OCI-LY7 (cell line): Measurements from ENCODE around the gene UBE4A. TPM values are rescaled to one million over a fixed set of nuclear protein-coding genes. Genes with fewer than 3 reads are reported as not detected.

Source experiments
- BruUV-seq: library from RNA; stranded (reverse); fragments of 400-500 nt; replicated peaks from 2 replicates; lab custom pipeline; 2021; lab: Mats Ljungman, UMichigan
- CTCF ChIA-PET: fragments of 300-600 bp; sonication (Branson Sonifier 250); formaldehyde crosslinking; loops from one replicate; lab custom pipeline; 2022; ENCODE audit warnings: antibody characterized with exemption; ENCODE audit not compliant: unreplicated experiment; lab: Charles Lee
- POLR2A ChIA-PET: fragments of 300-600 bp; sonication (Branson Sonifier 250); formaldehyde crosslinking; loops from one replicate; lab custom pipeline; 2022; ENCODE audit warnings: antibody characterized with exemption; lab: Charles Lee
- DNase-seq: peaks from one replicate; pipeline ENCODE4 v3.0.0-alpha.2; 2015; ENCODE audit warnings: low spot score
- H2AFZ ChIP-seq: fragments of 200-600 bp; sonication (generic), shearing (Covaris generic); 2 replicates; pipeline ENCODE4 v1.6.1; 2014; ENCODE audit warnings: mild to moderate bottlenecking, antibody characterized with exemption, low read length, moderate library complexity
- H3K27ac ChIP-seq: fragments of 200-600 bp; sonication (generic); 2 replicates; pipeline ENCODE4 v1.5.1; 2014; ENCODE audit warnings: mixed run types, low read depth, mild to moderate bottlenecking, moderate library complexity, low read length, inconsistent platforms; ENCODE audit not compliant: poor library complexity, severe bottlenecking
- H3K36me3 ChIP-seq: fragments of 200-600 bp; sonication (generic); 2 replicates; pipeline ENCODE4 v1.6.1; 2014; ENCODE audit warnings: mild to moderate bottlenecking, antibody characterized with exemption, low read length, moderate library complexity, mixed read lengths; ENCODE audit not compliant: insufficient read depth
- H3K4me1 ChIP-seq: fragments of 200-600 bp; sonication (generic); 2 replicates; pipeline ENCODE4 v1.5.1; 2014; ENCODE audit warnings: mild to moderate bottlenecking, low read length; ENCODE audit not compliant: insufficient read depth, poor library complexity, severe bottlenecking
- H3K4me2 ChIP-seq: fragments of 200-600 bp; sonication (generic); 2 replicates; pipeline ENCODE4 v1.6.1; 2014; ENCODE audit warnings: mild to moderate bottlenecking, low read length
- H3K4me3 ChIP-seq: fragments of 200-600 bp; sonication (generic); 2 replicates; pipeline ENCODE4 v1.5.1; 2014; ENCODE audit warnings: mild to moderate bottlenecking, low read depth, low read length; ENCODE audit not compliant: poor library complexity, severe bottlenecking
- H3K79me2 ChIP-seq: fragments of 200-600 bp; sonication (generic); 2 replicates; pipeline ENCODE4 v1.6.1; 2016; ENCODE audit warnings: low read depth, mild to moderate bottlenecking, low read length, moderate library complexity, mixed read lengths; ENCODE audit not compliant: insufficient read depth
- H3K9me2 ChIP-seq: fragments of 200-600 bp; sonication (generic); 2 replicates; pipeline ENCODE4 v1.6.1; 2016; ENCODE audit warnings: mild to moderate bottlenecking, low read length, mixed read lengths; ENCODE audit not compliant: insufficient read depth
- H3K9me3 ChIP-seq: fragments of 200-600 bp; sonication (generic); 2 replicates; pipeline ENCODE4 v1.6.1; 2014; ENCODE audit warnings: mild to moderate bottlenecking, mixed run types, low read length, mixed read lengths
- H4K20me1 ChIP-seq: fragments of 200-600 bp; sonication (generic); 2 replicates; pipeline ENCODE4 v1.6.1; 2014; ENCODE audit warnings: mild to moderate bottlenecking, antibody characterized with exemption, low read length, moderate library complexity, mixed read lengths; ENCODE audit not compliant: insufficient read depth
- CTCF ChIP-seq: fragments of 200-600 bp; sonication (generic); conservative IDR thresholded peaks from 2 replicates; pipeline ENCODE4 v1.5.1; 2014; ENCODE audit warnings: mild to moderate bottlenecking, antibody characterized with exemption, low read length, moderate library complexity, mixed read lengths
- EZH2phosphoT487 ChIP-seq: fragments of 200-600 bp; sonication (generic); IDR thresholded peaks from 2 replicates; pipeline ENCODE4 v1.6.1; 2018; ENCODE audit warnings: low read depth, borderline replicate concordance, mild to moderate bottlenecking, mixed run types, antibody characterized with exemption, low read length, moderate library complexity, mixed read lengths
- intact Hi-C: fragments of 100-400 bp; cut with micrococcal nuclease; formaldehyde crosslinking; loops from one replicate; pipeline ENCODE4 v1.10.0; 2022; ENCODE audit not compliant: unreplicated experiment
- total RNA-seq, 2 experiments: library from RNA; depleted of rRNA in 1 of 2; stranded (reverse); fragments of >200 nt in 1 of 2; shearing (Covaris generic) in 1 of 2; gene quantifications; 2 replicates each; pipeline ENCODE4 v1.2.3, GENCODE V29; 2014 to 2022

UBE4A gene
- total RNA-seq, 2 experiments from 2014 or later: 28.0 to 38.4 TPM

GRCh38 chr11:118312328-118312727 lies 47.1 kb upstream of the UBE4A start:
- intact Hi-C loops: loop anchor here (1.0 kb wide), 1 partner anchor 60 kb away; the partner anchor contains the start of gene MPZL3
- TF ChIP-seq EZH2phosphoT487: no peak
- no peak for TF ChIP-seq CTCF
- Histone ChIP-seq H3K27ac (peak overlapping the region; percentile 99), H3K4me3 (peak overlapping the region; percentile 43), H3K79me2 (no peaks in the 10 kb centered on the region), H3K4me1 (peaks cover 66% of the 10 kb centered on the region), H3K36me3 (no peaks in the 10 kb centered on the region), H4K20me1 (no peaks in the 10 kb centered on the region), H3K9me2 (no peaks in the 10 kb centered on the region), H3K4me2 (peak overlapping the region; percentile 80), H3K9me3 (no peaks in the 10 kb centered on the region), H2AFZ (peak overlapping the region; percentile 64; the same call in 1 of the 2 replicates)
- CTCF ChIA-PET: interaction anchor here (1.2 to 1.7 kb wide), 2 partner anchors 27 to 114 kb away, joined by 4 to 8 read pairs; no protein-coding TSS in a partner anchor
- BruUV-seq: no TSS peak
- POLR2A ChIA-PET: interaction anchor here (0.8 to 1.7 kb wide), 10 partner anchors 9 to 104 kb away, joined by 3 to 10 read pairs (median 3); partner anchors contain the start of gene UBE4A
- peak; percentile 44 for DNase-seq

GRCh38 chr11:118313242-118313641 lies 46.2 kb upstream of the UBE4A start:
- no peaks in the 10 kb centered on the region for H3K9me2 ChIP-seq
- H3K79me2 ChIP-seq: no peaks in the 10 kb centered on the region
- peaks cover 5% of the 10 kb centered on the region; the same call in 1 of the 2 replicates for H3K9me3 ChIP-seq
- no peak overlapping the region for H3K4me3 ChIP-seq
- peak overlapping the region; percentile 99 for H3K27ac ChIP-seq
- DNase-seq: no peak
- no peak for TF ChIP-seq CTCF
- intact Hi-C loops: no loop called here
- H3K4me2 ChIP-seq: peak overlapping the region; percentile 80
- POLR2A ChIA-PET: interaction anchor here (0.6 to 0.8 kb wide), 2 partner anchors 10 to 54 kb away, joined by 3 to 4 read pairs; no protein-coding TSS in a partner anchor
- peaks cover 75% of the 10 kb centered on the region for H3K4me1 ChIP-seq
- H3K36me3 ChIP-seq: no peaks in the 10 kb centered on the region
- peak overlapping the region; percentile 64; the same call in 1 of the 2 replicates for H2AFZ ChIP-seq
- CTCF ChIA-PET: no interaction called here
- BruUV-seq: no TSS peak
- no peaks in the 10 kb centered on the region for H4K20me1 ChIP-seq

- intact Hi-C loops: no loop called here
- H4K20me1 ChIP-seq: no peaks in the 10 kb centered on the region
- no peak for DNase-seq
- CTCF ChIA-PET: interaction anchor here (1.8 kb wide), 1 partner anchor 19 kb away, joined by 5 read pairs; no protein-coding TSS in a partner anchor
- POLR2A ChIA-PET: interaction anchor here (0.8 to 1.3 kb wide), 3 partner anchors 11 to 175 kb away, joined by 3 to 4 read pairs (median 3); no protein-coding TSS in a partner anchor
- peak overlapping the region; percentile 43; the same call in 1 of the 2 replicates for H2AFZ ChIP-seq
- peak overlapping the region; percentile 99 for H3K27ac ChIP-seq
- peaks cover 13% of the 10 kb centered on the region; the same call in 1 of the 2 replicates for H3K9me3 ChIP-seq
- H3K4me1 ChIP-seq: peaks cover 93% of the 10 kb centered on the region
- no peaks in the 10 kb centered on the region for H3K9me2 ChIP-seq
- TF ChIP-seq CTCF (no peak), EZH2phosphoT487 (no peak)
- no peaks in the 10 kb centered on the region for H3K36me3 ChIP-seq
- peak overlapping the region; percentile 92 for H3K4me2 ChIP-seq
- H3K4me3 ChIP-seq: peak overlapping the region; percentile 66
- TSS peak; percentile 85 for BruUV-seq
- no peaks in the 10 kb centered on the region for H3K79me2 ChIP-seq
Observed at GRCh38 chr11:118314988-118315411, 44.4 kb upstream of the UBE4A start.
